H1 (cell line): ENCODE measurements around the gene ACBD4. TPM values are rescaled to one million over a fixed set of nuclear protein-coding genes. Genes with fewer than 3 reads are reported as not detected.
A peak's percentile ranks its signal among the peaks of the same experiment; 100 is the strongest.

Source experiments
- CTCF ChIA-PET: fragments of 300-600 bp; sonication (Branson Sonifier 250); formaldehyde crosslinking; loops from one replicate; lab custom pipeline; 2021; ENCODE audit not compliant: partially characterized antibody; lab: Charles Lee
- POLR2A ChIA-PET: fragments of 300-600 bp; sonication (Branson Sonifier 250); formaldehyde crosslinking; loops from one replicate; lab custom pipeline; 2021; ENCODE audit warnings: inconsistent platforms; ENCODE audit not compliant: partially characterized antibody; lab: Charles Lee
- DNase-seq, 2 experiments: peaks; one replicate each; pipeline versions ENCODE4 v3.0.0 to v3.0.0-alpha.2; 2010 to 2022; ENCODE audit warnings: low spot score in 2 of 2, low read depth in 1 of 2, mixed read lengths in 1 of 2
- FAIRE-seq: peaks from 2 replicates; lab custom pipeline; 2011; peaks lifted over from hg19 to GRCh38; lab: Jason Lieb, UNC
- H2AFZ ChIP-seq: 2 replicates; pipeline ENCODE4 v1.8.1; 2012; ENCODE audit warnings: low read length, inconsistent platforms
- H2AK5ac ChIP-seq: 2 replicates; pipeline ENCODE4 v1.6.1; 2013; ENCODE audit warnings: low read depth, low read length
- H2BK120ac ChIP-seq: replicated peaks from 2 replicates; pipeline ENCODE3; 2013; ENCODE audit warnings: low read depth, low read length, inconsistent platforms
- H2BK12ac ChIP-seq: 2 replicates; pipeline ENCODE4 v1.6.1; 2013; ENCODE audit warnings: low read depth, low read length
- H2BK15ac ChIP-seq: 2 replicates; pipeline ENCODE4 v1.6.1; 2013; ENCODE audit warnings: low read length
- H2BK20ac ChIP-seq: 2 replicates; pipeline ENCODE4 v1.6.1; 2013; ENCODE audit warnings: low read length
- H2BK5ac ChIP-seq: 2 replicates; pipeline ENCODE4 v1.6.1; 2013; ENCODE audit warnings: low read depth, low read length
- H3K14ac ChIP-seq: 2 replicates; pipeline ENCODE4 v1.6.1; 2013; ENCODE audit warnings: inconsistent platforms; ENCODE audit not compliant: insufficient read length
- H3K18ac ChIP-seq: 2 replicates; pipeline ENCODE4 v1.6.1; 2013; ENCODE audit warnings: low read length; ENCODE audit errors: extremely low read depth
- H3K23ac ChIP-seq: 2 replicates; pipeline ENCODE4 v1.6.1; 2013; ENCODE audit warnings: inconsistent platforms; ENCODE audit not compliant: insufficient read length
- H3K23me2 ChIP-seq: 2 replicates; pipeline ENCODE4 v1.6.1; 2013; ENCODE audit warnings: low read depth, low read length
- H3K27ac ChIP-seq: 2 replicates; pipeline ENCODE4 v1.6.1; 2011; ENCODE audit warnings: low read depth, low read length, inconsistent platforms
- H3K27me3 ChIP-seq, 4 experiments: replicated peaks in 1 of 4; 1 replicate in 1 of 4; 2 replicates in 3 of 4; pipeline versions ENCODE4 v1.6.1 to v1.8.1; 2011 to 2013; ENCODE audit warnings: low read length in 3 of 4, mild to moderate bottlenecking in 3 of 4, inconsistent platforms in 2 of 4, mixed read lengths in 2 of 4, moderate library complexity in 1 of 4; ENCODE audit not compliant: control insufficient read depth in 3 of 4, insufficient read depth in 3 of 4; ENCODE audit errors: extremely low read depth in 1 of 4
- H3K36me3 ChIP-seq, 4 experiments: 2 replicates each; pipeline versions ENCODE4 v1.6.1 to v1.8.1; 2011 to 2013; ENCODE audit warnings: mild to moderate bottlenecking in 4 of 4, low read length in 3 of 4, moderate library complexity in 2 of 4, control low read depth in 1 of 4, inconsistent platforms in 1 of 4; ENCODE audit not compliant: insufficient read depth in 4 of 4, control insufficient read depth in 2 of 4
- H3K4ac ChIP-seq: replicated peaks from 2 replicates; pipeline ENCODE3; 2013; ENCODE audit warnings: low read length, low read depth, mixed read lengths, inconsistent platforms; ENCODE audit not compliant: insufficient read length
- H3K4me1 ChIP-seq, 4 experiments: replicated peaks in 1 of 4; 1 replicate in 1 of 4; 2 replicates in 3 of 4; pipeline versions ENCODE4 v1.6.1 to v1.8.1; 2011 to 2013; ENCODE audit warnings: low read length in 3 of 4, inconsistent platforms in 2 of 4, mixed read lengths in 1 of 4; ENCODE audit not compliant: insufficient read depth in 4 of 4, control insufficient read depth in 3 of 4
- H3K4me2 ChIP-seq, 2 experiments: 2 replicates each; pipeline versions ENCODE4 v1.6.1 to v1.8.1; 2011 to 2013; ENCODE audit warnings: low read depth in 2 of 2, low read length in 2 of 2, control low read depth in 1 of 2, inconsistent platforms in 1 of 2, mild to moderate bottlenecking in 1 of 2; ENCODE audit not compliant: insufficient read depth in 1 of 2
- H3K4me3 ChIP-seq, 4 experiments: fragments of 200-600, 300-600 bp in 1 of 4; sonication (generic), shearing (Covaris generic), sonication (Bioruptor Twin) in 1 of 4; 2 replicates each; pipeline versions ENCODE4 v1.5.1 to v1.8.1; 2011 to 2016; ENCODE audit warnings: low read length in 4 of 4, low read depth in 3 of 4, control low read depth in 2 of 4, inconsistent platforms in 2 of 4, mild to moderate bottlenecking in 2 of 4, mixed read lengths in 1 of 4, moderate library complexity in 1 of 4; ENCODE audit not compliant: insufficient read depth in 2 of 4; ENCODE audit errors: extremely low read depth in 1 of 4
- H3K56ac ChIP-seq: replicated peaks from 2 replicates; pipeline ENCODE3; 2013; ENCODE audit warnings: low read depth, mild to moderate bottlenecking, mixed read lengths, low read length, inconsistent platforms; ENCODE audit not compliant: insufficient read length
- H3K79me1 ChIP-seq: 2 replicates; pipeline ENCODE4 v1.6.1; 2013; ENCODE audit warnings: low read depth, low read length, control low read depth
- H3K79me2 ChIP-seq, 2 experiments: 2 replicates each; pipeline versions ENCODE4 v1.6.1 to v1.8.1; 2012 to 2013; ENCODE audit warnings: low read length in 2 of 2, mild to moderate bottlenecking in 2 of 2, inconsistent platforms in 1 of 2; ENCODE audit not compliant: insufficient read depth in 2 of 2, control insufficient read depth in 1 of 2
- H3K9ac ChIP-seq, 4 experiments: replicated peaks in 1 of 4; 1 replicate in 1 of 4; 2 replicates in 3 of 4; pipeline versions ENCODE4 v1.6.1 to v1.8.1; 2011 to 2013; ENCODE audit warnings: low read depth in 3 of 4, low read length in 3 of 4, control low read depth in 2 of 4, mild to moderate bottlenecking in 2 of 4, moderate library complexity in 2 of 4, inconsistent platforms in 1 of 4; ENCODE audit errors: extremely low read depth in 1 of 4
- H3K9me3 ChIP-seq, 2 experiments: 2 replicates each; pipeline versions ENCODE4 v1.6.1 to v1.8.1; 2012 to 2013; ENCODE audit warnings: mild to moderate bottlenecking in 2 of 2, moderate library complexity in 2 of 2, control low read depth in 1 of 2, inconsistent platforms in 1 of 2, low read depth in 1 of 2, low read length in 1 of 2, mixed read lengths in 1 of 2; ENCODE audit not compliant: insufficient read depth in 2 of 2
- H4K20me1 ChIP-seq, 2 experiments: replicated peaks in 1 of 2; 2 replicates each; pipeline versions ENCODE3 to v1.8.1; 2011 to 2013; ENCODE audit warnings: inconsistent platforms in 2 of 2, low read length in 2 of 2, mild to moderate bottlenecking in 1 of 2; ENCODE audit not compliant: insufficient read depth in 2 of 2, control insufficient read depth in 1 of 2
- H4K5ac ChIP-seq: 2 replicates; pipeline ENCODE4 v1.6.1; 2013; ENCODE audit warnings: low read length, low read depth, mixed read lengths, inconsistent platforms; ENCODE audit not compliant: insufficient read length
- H4K8ac ChIP-seq: 2 replicates; pipeline ENCODE4 v1.8.0; 2013; ENCODE audit warnings: mild to moderate bottlenecking, moderate library complexity, low read length, inconsistent platforms; ENCODE audit not compliant: insufficient read depth; ENCODE audit errors: extremely low read depth
- H4K91ac ChIP-seq: replicated peaks from 2 replicates; pipeline ENCODE3; 2013; ENCODE audit warnings: low read length, mixed read lengths, inconsistent platforms; ENCODE audit not compliant: insufficient read length
- BACH1 ChIP-seq: IDR thresholded peaks from 2 replicates; pipeline ENCODE4 v1.6.1; 2012; ENCODE audit warnings: low read length, improper control_type of control experiment
- HDAC2 ChIP-seq, 2 experiments: fragments of 300-600 bp in 1 of 2; sonication (generic) in 1 of 2; IDR thresholded peaks; 2 replicates each; pipeline ENCODE4 v1.6.1; 2011 to 2012; ENCODE audit warnings: low read depth in 2 of 2, low read length in 2 of 2, mild to moderate bottlenecking in 2 of 2, moderate library complexity in 2 of 2, borderline replicate concordance in 1 of 2, inconsistent platforms in 1 of 2
- KDM4A ChIP-seq: IDR thresholded peaks from one replicate; pipeline ENCODE4 v1.7.1; 2012; ENCODE audit warnings: low read depth, mild to moderate bottlenecking, moderate library complexity, low read length, inconsistent platforms; ENCODE audit not compliant: severe bottlenecking
- MAX ChIP-seq: IDR thresholded peaks from 2 replicates; pipeline ENCODE4 v1.6.1; 2012; ENCODE audit warnings: inconsistent platforms
- WGBS, 2 experiments: shearing (Covaris generic) in 1 of 2; methylation state at CpG; one replicate each; pipeline versions ENCODE4 v1.1.6 to v1.1.7; 2013 to 2015; ENCODE audit warnings: low lambda C conversion rate in 2 of 2, mixed read lengths in 2 of 2, inconsistent platforms in 1 of 2, low coverage in 1 of 2, missing lambda C conversion rate in 1 of 2; ENCODE audit not compliant: insufficient replicate concordance in 2 of 2, insufficient coverage in 1 of 2, insufficient read length in 1 of 2; ENCODE audit errors: extremely low coverage in 1 of 2, missing lambda C conversion rate in 1 of 2; 5-methylcytosine and 5-hydroxymethylcytosine counted together
- polyA plus RNA-seq, 7 experiments: library from polyadenylated mRNA; depleted of rRNA in 3 of 7; stranded (reverse) in 5 of 7; unstranded in 2 of 7; fragments of >200 nt in 5 of 7; fragments of 200-250 nt in 2 of 7; gene quantifications; 1 replicate in 5 of 7; 2 replicates in 1 of 7; 4 replicates in 1 of 7; pipeline versions ENCODE4 v1.2.1 to v1.2.3, GENCODE V29; 2011 to 2013; ENCODE audit warnings: missing spikeins in 2 of 7, mixed read lengths in 2 of 7
- total RNA-seq: library from RNA; stranded (reverse); fragmentation: NEBNext Ultra II Directional; extraction: Animal tissue kit (Norgen Biotek cat#: 25700); gene quantifications from 2 replicates; pipeline ENCODE4 v1.2.1, GENCODE V29; 2021

The ACBD4 gene
- total and polyA plus RNA-seq, 2 of the 8 experiments (the other 6 are each of a cell fraction or from before 2014, with no cell fraction given): 7.3 to 10.7 TPM

GRCh38 chr17:45135978-45136791 lies 698 bp downstream of the ACBD4 start:
- Histone ChIP-seq H2BK15ac (no peak overlapping the region), H4K20me1 (peaks cover 3 to 6% of the 10 kb centered on the region in 2 experiments), H3K56ac (no peak overlapping the region), H3K4ac (no peak overlapping the region), H3K4me3 (peak overlapping the region; percentile 26 to 65 (median 58)), H3K27ac (no peak overlapping the region), H3K14ac (no peak overlapping the region), H2BK5ac (0 out of 2 replicates have a peak overlapping the region, but pooled peaks have one; percentile 36), H3K9me3 (no peaks in the 10 kb centered on the region), H3K9ac (peak overlapping the region in 2 of 4 experiments; percentile 7 to 9; a peak in 1 of 7 replicates), H3K23me2 (peaks cover 6% of the 10 kb centered on the region), H4K5ac (no peak overlapping the region), H3K18ac (peak overlapping the region; percentile 73; the same call in 1 of the 2 replicates), H3K23ac (no peak overlapping the region), H4K91ac (no peak overlapping the region), H2BK20ac (no peak overlapping the region), H3K79me2 (no peaks in the 10 kb centered on the region), H3K36me3 (no peaks in the 10 kb centered on the region), H3K4me2 (peak overlapping the region; percentile 58 to 81), H3K4me1 (peaks cover 0 to 5% (median 2%) of the 10 kb centered on the region in 4 experiments; a peak in 3 of 7 replicates), H3K27me3 (no peaks in the 10 kb centered on the region), H2AFZ (0 out of 2 replicates have a peak overlapping the region, but pooled peaks have one; percentile 3), H2AK5ac (no peak overlapping the region)
- 86% methylated on average over 21 of the region's 21 CpGs; no CpG with 5 or more reads in 1 of the 2 experiments for WGBS, 2 experiments
- FAIRE-seq (no peak), DNase-seq (no peak)
- CTCF ChIA-PET: interaction anchor here (0.6 to 11.7 kb wide), 59 partner anchors 9 to 299 kb away, joined by 3 to 156 read pairs (median 5); partner anchors contain the start of genes FMNL1, HEXIM1 and HEXIM2
- TF ChIP-seq MAX (no peak), HDAC2 (IDR thresholded peaks at IDR 0.05; ENCODE audit: borderline replicate concordance in 1 of 2, low read depth in 2 of 2, low read length in 2 of 2) (no peak), KDM4A (peak; percentile 44), BACH1 (no peak)
- TF ChIP-seq, all 59 proteins: peak for 1
- POLR2A ChIA-PET: interaction anchor here (1.1 to 15.8 kb wide), 7 partner anchors 8 to 216 kb away, joined by 3 to 185 read pairs (median 8); partner anchors contain the start of genes HEXIM1 and HEXIM2
- H4K8ac ChIP-seq: peak overlapping the region; percentile 94; the same call in 1 of the 2 replicates
- H2BK12ac ChIP-seq: 0 out of 2 replicates have a peak overlapping the region, but pooled peaks have one; percentile 39
- H2BK120ac ChIP-seq: no peak overlapping the region
- no peaks in the 10 kb centered on the region for H3K79me1 ChIP-seq
